NK-92 (cell line): ENCODE results near the gene GRIN1.
A peak's percentile ranks its signal among the peaks of the same experiment; 100 is the strongest.

Source experiments
- DNase-seq: peaks from one replicate; lab custom pipeline; 2025; ENCODE audit not compliant: unreplicated experiment; lab: John Stamatoyannopoulos, UW

Gene GRIN1

GRCh38 chr9:137189297-137190295 lies 50.6 kb downstream of the GRIN1 start:
- DNase-seq: no peak

- no peak for DNase-seq
Observed at GRCh38 chr9:137190315-137190856, 51.4 kb downstream of the GRIN1 start.

GRCh38 chr9:137191245-137191644 lies 52.3 kb downstream of the GRIN1 start:
- no peak for DNase-seq

GRCh38 chr9:137191691-137192447 lies 52.9 kb downstream of the GRIN1 start:
- DNase-seq: no peak

- no peak for DNase-seq
Observed at GRCh38 chr9:137192448-137192780, 53.5 kb downstream of the GRIN1 start.

- no peak for DNase-seq
Observed at GRCh38 chr9:137192859-137193258, 53.9 kb downstream of the GRIN1 start.

GRCh38 chr9:137193771-137194170 lies 54.8 kb downstream of the GRIN1 start:
- DNase-seq: no peak

GRCh38 chr9:137194388-137194787 lies 55.4 kb downstream of the GRIN1 start:
- no peak for DNase-seq

GRCh38 chr9:137194909-137195308 lies 56.0 kb downstream of the GRIN1 start:
- no peak for DNase-seq

- DNase-seq: no peak
Observed at GRCh38 chr9:137195525-137196220, 56.7 kb downstream of the GRIN1 start.

GRCh38 chr9:137198051-137198901 lies 59.3 kb downstream of the GRIN1 start:
- no peak for DNase-seq

GRCh38 chr9:137198902-137199283 lies 59.9 kb downstream of the GRIN1 start:
- no peak for DNase-seq

GRCh38 chr9:137199411-137200121 lies 60.6 kb downstream of the GRIN1 start:
- no peak for DNase-seq

- peak; percentile 95 for DNase-seq
Observed at GRCh38 chr9:137200311-137201204, 61.6 kb downstream of the GRIN1 start, which contains the start of gene TPRN. TPRN (minus strand) TSS chr9:137200741; CDS start chr9:137200711, 30 bp downstream.

- DNase-seq: no peak
Observed at GRCh38 chr9:137201205-137201868, 62.4 kb downstream of the GRIN1 start.

GRCh38 chr9:137202966-137203365 lies 64.0 kb downstream of the GRIN1 start:
- DNase-seq: no peak

- no peak for DNase-seq
Observed at GRCh38 chr9:137204731-137205125, 65.8 kb downstream of the GRIN1 start.
